ENCODE measurements around the gene EGFL7.

DNA sequence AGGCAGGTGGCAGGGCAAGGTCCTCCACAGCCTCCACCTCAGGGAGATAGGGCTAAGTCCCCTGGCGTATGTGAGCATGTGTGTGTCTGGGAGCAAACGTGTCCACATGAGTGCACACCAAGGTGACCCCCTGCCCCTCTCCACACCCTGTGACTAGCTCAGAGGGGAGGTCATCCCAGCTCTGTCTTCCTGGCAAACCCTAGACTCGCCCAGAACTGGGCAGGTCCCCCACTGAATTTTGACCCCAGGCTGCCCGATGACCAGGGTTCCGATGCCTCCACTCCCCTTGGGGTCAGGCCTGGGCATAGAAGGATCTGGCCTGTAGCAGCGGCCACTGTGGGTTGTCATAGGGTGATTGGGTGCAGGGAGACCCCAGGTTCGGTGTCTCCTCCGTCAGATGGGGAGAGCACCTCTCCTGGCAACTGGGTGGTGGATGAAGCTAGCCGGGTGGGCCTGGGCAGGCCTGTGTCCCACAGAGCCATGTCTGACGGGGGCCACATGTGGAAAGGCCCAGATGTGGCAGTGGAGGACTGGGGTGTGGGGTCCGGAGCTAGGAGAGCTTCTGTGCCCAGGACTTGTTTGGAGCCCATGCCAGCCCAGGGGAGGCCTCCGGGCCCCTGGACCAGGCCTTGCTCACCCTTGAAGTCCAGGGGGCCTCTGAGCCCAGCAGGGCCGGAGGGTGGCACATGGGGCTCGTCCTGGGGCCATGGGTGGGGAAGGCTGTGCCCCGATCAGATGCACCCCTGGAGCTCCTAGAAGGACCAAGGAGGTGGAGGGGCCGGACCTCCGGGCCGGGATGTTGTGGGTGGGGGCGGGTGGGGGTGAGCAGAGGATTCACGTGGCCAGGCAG lies 55.9 kb downstream of the EGFL7 start:
- TF ChIP-seq, protein P1, sequence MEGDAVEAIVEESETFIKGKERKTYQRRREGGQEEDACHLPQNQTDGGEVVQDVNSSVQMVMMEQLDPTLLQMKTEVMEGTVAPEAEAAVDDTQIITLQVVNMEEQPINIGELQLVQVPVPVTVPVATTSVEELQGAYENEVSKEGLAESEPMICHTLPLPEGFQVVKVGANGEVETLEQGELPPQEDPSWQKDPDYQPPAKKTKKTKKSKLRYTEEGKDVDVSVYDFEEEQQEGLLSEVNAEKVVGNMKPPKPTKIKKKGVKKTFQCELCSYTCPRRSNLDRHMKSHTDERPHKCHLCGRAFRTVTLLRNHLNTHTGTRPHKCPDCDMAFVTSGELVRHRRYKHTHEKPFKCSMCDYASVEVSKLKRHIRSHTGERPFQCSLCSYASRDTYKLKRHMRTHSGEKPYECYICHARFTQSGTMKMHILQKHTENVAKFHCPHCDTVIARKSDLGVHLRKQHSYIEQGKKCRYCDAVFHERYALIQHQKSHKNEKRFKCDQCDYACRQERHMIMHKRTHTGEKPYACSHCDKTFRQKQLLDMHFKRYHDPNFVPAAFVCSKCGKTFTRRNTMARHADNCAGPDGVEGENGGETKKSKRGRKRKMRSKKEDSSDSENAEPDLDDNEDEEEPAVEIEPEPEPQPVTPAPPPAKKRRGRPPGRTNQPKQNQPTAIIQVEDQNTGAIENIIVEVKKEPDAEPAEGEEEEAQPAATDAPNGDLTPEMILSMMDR (IDR thresholded peaks at IDR 0.05): no peak
- no peak for TF ChIP-seq ZFX (IDR thresholded peaks at IDR 0.05; ENCODE audit: borderline replicate concordance)

Measured in 22Rv1 (cell line).